Measurements from ENCODE around the gene DLGAP1.

DLGAP1 gene

GRCh38 chr18:3649135-3649632, 805.9 kb downstream of the DLGAP1 start:
- DNase-seq, result no peak

GRCh38 chr18:3648641-3649040, 806.5 kb downstream of the DLGAP1 start:
- no peak for DNase-seq

GRCh38 chr18:3648200-3648599, 806.9 kb downstream of the DLGAP1 start:
- DNase-seq, result no peak

- no peak for DNase-seq
Observed at GRCh38 chr18:3647636-3648035, 807.5 kb downstream of the DLGAP1 start.

GRCh38 chr18:3645384-3646156, 809.5 kb downstream of the DLGAP1 start:
- no peak for DNase-seq

GRCh38 chr18:3634250-3634939, 820.7 kb downstream of the DLGAP1 start:
- DNase-seq, result no peak

GRCh38 chr18:3631887-3632286, 823.2 kb downstream of the DLGAP1 start:
- no peak for DNase-seq

GRCh38 chr18:3626929-3627458, 828.1 kb downstream of the DLGAP1 start:
- no peak for DNase-seq

GRCh38 chr18:3625742-3626091, 829.4 kb downstream of the DLGAP1 start:
- DNase-seq, result no peak

- no peak for DNase-seq
Observed at GRCh38 chr18:3624935-3625741, 830.0 kb downstream of the DLGAP1 start.

GRCh38 chr18:3624546-3624934, 830.6 kb downstream of the DLGAP1 start:
- no peak for DNase-seq

- no peak for DNase-seq
Observed at GRCh38 chr18:3623769-3624545, 831.1 kb downstream of the DLGAP1 start.

GRCh38 chr18:3620146-3621119, 834.7 kb downstream of the DLGAP1 start:
- no peak for DNase-seq

GRCh38 chr18:3619746-3620145, 835.4 kb downstream of the DLGAP1 start:
- DNase-seq, result no peak

- no peak for DNase-seq
Observed at GRCh38 chr18:3619222-3619621, 835.9 kb downstream of the DLGAP1 start.

GRCh38 chr18:3616744-3617143, 838.4 kb downstream of the DLGAP1 start:
- DNase-seq, result no peak

GRCh38 chr18:3616142-3616541, 839.0 kb downstream of the DLGAP1 start:
- no peak for DNase-seq

- DNase-seq, result no peak
Observed at GRCh38 chr18:3615374-3615985, 839.6 kb downstream of the DLGAP1 start.

- no peak for DNase-seq
Observed at GRCh38 chr18:3612315-3612714, 842.8 kb downstream of the DLGAP1 start.

GRCh38 chr18:3611313-3612090, 843.6 kb downstream of the DLGAP1 start:
- no peak for DNase-seq
